ENCODE data around the gene B3GAT1.

The B3GAT1 gene

DNA sequence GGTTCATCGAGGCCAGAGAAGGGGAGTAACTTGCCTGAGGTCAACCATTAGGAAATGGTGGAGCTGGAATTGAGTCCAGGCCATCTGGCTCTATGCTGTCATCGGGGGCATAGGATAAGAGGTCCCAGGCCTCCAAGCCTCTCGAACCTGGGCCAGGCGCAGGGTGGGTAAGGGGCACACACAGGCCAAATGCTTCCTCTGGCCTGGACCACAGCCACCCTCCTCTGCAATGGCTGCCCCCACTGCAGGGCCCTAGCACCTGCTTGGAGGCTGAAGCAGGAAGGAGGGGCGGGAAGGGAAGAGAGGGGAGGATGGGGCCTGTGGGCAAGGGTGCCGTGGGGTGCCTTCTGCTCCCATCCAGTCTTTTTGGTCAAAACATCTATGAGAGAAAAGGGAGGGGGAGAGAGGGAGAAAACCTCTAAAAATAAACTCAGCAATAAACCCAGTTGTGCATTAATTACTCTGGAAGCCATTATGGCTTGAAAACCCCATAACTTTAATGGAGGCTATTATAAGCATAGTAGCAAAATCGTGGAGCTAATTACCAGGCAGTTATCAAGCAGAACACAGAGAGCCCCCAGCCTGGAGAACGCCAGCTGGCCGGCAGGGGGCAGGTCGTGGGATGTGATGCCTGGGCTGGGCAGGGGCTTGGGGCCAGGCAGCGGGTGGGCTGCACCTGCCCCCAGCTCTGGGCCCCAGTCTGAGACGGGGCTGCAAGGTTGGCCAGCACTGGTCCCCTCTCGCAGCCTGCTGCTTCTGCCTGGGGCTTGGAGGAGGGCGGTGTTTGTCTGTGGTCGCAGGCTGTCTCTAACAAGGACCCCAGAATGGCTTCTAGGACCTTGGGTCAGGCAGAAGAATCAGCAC is 21.1 kb downstream of the B3GAT1 start:
- no peak for DNase-seq

DNA sequence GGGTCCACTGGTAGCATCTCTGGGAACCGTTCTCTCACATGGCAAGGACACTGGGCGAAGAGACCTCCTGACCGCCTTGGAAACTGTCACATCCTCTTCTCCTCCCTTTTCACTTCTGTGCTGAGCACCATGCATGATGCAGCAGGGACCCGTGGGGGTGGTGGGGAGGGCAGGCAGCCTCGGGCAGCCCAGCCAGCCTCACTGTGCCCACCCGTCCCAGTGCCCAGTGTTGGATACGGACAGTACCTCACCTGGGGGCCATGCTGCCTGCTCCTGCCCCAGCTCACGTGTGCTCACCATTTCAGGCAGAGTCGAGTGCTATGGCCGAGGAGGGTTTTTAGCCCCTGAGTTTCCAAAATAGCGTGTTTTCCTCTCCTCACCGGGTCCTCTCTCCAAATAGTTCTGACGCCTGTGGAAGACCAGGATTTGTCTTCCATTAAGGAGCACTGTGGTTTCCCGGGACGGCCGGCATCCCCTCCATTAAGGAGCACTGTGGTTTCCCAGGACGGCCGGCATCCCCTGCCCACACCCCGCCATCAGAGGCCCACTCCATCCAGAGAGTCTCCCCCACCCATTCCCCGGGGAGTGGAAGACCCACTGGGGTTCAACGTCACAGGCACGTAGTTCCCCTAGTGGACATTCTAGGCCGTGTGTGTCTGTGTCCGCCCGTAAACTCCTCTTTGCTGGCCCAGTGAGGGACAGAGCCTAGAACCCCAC is 22.4 kb downstream of the B3GAT1 start:
- DNase-seq = no peak

DNA sequence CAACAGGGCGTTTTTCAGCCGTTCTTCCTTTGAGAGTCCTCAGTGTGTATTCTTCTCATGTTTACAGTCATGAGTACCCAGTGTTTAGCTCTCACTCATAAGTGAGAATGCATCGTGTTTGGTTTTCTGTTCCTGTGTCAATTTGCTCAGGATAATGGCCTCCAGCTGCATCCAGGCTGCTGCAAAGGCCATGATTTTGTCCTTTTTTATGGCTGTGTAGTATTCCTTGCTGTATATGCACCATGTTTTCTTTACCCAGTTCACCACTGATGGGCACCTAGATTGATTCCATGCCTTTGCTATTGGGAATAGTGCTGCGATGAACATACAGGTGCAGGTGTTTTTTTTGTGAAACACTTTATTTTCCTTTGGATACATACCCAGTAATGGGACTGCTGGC is 23.5 kb downstream of the B3GAT1 start:
- no peak for DNase-seq

GRCh38 chr11:134387501-134387900 is 24.5 kb downstream of the B3GAT1 start:
- DNase-seq = no peak

DNA sequence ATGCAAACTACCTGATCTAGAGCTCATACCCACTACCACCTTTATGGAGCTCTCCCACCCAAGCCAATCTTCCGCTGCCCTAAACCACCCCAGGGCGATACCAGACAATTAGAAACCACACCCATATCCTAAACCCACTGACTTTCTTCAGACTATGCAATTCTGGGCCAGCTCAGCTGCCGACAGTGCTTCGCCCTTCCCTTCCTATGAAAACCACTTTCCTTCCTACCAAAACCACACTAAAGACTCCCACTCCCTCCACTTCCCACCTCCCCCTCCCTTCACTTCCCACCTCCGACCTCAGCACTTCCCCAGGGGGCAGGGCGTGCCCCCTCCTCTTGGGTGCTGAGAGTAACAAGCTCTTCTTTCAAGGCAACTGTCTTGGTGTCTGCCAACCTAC is 25.1 kb downstream of the B3GAT1 start:
- no peak for DNase-seq

- DNase-seq = no peak
These were observed 26.1 kb downstream of the B3GAT1 start for GRCh38 chr11:134385774-134386565.

GRCh38 chr11:134385171-134385570 is 26.9 kb downstream of the B3GAT1 start:
- DNase-seq = no peak

- no peak for DNase-seq
These were observed 27.6 kb downstream of the B3GAT1 start for GRCh38 chr11:134384406-134384805.

DNA sequence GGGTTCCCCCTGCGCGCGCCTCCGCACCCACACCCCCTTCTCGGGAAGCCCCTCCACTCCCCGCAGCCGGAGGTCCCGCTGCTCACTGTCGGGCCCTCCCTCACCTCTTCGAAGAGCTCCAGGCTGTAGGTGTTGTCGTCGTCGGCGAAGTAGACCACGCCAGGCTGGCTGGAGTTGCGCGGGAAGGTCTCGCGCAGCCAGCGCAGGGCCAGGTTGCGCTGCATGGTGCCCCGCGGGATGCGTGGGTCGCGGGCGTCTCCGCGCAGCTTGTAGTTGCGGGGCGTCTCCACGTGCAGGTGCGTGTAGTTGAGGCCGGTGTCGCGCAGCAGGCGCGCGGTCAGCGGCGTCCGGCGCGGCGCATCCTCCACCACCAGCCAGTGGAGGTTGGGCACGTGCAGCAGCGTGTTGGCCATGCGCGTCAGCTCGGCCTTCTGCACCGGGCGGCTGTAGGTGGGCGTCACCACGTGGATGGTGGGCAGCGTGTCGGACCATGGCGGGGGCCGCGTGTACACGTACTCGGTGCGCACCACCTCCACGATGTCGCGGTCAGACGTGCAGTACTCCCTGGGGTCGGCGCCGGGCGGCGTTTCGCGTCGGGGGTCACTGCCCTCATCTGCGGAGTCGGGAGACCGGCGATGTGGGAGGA is 28.3 kb downstream of the B3GAT1 start:
- no peak for DNase-seq

DNA sequence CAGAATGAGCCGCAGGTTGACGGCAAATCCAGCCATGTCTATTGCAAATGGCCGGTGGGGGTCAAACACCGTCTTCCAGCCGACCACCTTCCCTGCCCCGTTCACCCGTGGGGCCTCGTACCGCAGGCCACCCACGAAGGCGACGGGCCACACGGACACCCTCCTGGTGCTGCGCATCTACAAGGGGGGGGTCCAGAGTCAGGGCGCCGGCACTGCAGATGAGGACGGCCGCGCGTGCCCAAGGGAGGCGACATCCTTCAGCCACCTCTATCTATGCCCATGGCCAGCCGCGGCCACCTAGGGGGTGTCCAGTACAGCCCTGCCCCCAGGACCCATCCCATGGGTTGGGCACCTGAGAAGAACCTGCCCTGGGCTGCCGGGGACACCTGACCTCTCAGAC is 29.2 kb downstream of the B3GAT1 start:
- no peak for DNase-seq

GRCh38 chr11:134382257-134382656 is 29.8 kb downstream of the B3GAT1 start:
- DNase-seq = no peak

GRCh38 chr11:134380785-134381184 is 31.3 kb downstream of the B3GAT1 start:
- DNase-seq = no peak

DNA sequence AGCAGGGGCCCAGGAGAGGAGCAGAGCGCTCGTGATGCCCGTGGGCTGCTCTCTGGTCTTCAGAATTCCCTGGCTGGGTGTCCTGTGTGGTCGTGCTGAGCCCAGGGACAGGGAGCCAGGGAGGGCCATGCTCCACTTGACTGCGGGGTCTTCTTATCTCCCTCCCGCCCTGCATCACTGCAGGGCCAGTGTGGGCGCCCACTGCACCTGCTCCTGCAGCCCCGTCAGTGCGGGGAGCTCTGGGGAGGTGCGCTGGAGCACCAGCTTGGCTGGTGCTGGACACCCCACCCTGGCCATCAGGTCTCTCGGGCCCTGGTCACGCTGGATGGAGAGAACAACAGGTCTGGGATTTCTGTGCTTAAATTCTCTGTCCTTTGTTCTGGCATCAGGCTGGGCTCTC is 31.8 kb downstream of the B3GAT1 start:
- DNase-seq = no peak

DNA sequence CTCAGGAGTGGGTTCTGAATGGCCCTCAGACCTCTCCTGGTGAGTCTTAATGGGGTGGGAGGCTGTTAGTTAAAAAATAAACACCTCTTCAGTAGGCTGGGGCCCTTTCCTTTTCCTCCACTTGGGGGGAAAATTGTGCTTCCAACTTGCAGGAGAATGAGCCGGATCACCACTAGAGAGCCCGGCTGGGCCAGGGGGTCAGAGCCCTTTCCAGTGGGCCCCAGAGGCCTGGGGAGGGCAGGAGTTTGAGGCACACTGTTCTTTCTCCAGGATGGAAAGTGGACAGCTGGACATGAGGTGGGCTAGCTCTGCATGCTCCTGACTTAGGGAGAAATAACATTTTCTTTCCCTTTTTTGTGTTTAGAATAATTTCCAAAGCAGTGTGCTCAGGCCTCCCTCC is 32.8 kb downstream of the B3GAT1 start:
- DNase-seq = no peak

DNA sequence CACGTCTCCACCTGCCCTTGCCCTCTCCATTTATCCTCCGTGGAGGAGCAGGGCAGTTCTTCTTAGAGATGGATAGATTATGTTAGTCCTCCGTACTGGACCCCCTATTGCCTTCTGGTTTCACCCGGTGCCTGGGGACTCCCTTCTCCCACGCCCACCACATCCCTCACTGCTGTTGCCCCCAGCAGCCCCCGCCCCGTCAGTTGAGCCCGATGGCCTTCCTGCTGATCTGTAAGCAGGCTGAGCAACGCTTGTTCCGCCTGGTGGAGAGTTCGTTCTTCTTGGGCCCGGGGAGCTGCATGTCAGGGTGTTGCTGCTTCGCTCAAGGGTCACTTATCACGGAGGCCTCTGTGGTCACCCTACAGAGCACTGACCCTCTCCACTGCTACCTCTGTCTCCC is 34.2 kb downstream of the B3GAT1 start:
- no peak for DNase-seq

DNA sequence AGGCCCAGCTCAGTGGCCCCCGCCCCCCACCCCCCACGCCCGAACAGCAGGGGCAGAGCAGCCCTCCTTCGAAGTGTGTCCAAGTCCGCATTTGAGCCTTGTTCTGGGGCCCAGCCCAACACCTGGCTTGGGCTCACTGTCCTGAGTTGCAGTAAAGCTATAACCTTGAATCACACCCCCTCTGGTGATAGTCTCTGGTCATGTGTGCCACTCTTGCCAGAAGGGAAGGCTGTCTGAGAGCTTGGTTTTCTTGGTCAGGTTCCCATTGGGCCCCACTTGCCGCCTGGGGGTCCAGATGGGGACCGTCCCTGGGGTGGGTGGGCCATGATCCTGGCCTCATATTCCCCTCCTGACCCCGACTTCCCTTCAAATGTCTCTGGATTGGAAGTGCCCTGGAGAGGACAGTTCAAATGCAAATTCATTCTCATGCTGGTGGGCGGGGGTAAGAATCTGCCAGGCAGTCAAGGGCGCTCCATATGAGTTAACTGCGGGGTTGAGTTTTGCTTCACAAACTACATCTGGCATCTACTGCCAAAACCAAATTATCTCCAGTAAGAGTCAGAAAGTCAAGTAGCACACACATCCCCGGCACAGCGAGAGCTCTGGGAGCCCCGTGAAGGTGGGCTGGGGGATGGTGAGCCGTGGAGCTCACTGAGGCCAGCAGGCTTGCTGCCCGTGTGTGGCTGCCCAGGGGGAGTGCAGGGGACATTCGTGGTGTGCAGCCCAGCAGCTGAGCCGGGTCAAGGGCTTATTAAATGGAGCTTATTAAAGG is 35.7 kb downstream of the B3GAT1 start:
- DNase-seq = no peak

GRCh38 chr11:134374891-134375550 is 37.0 kb downstream of the B3GAT1 start:
- no peak for DNase-seq

GRCh38 chr11:134374171-134374570 is 37.9 kb downstream of the B3GAT1 start:
- DNase-seq = no peak

GRCh38 chr11:134373591-134374052 is 38.4 kb downstream of the B3GAT1 start:
- no peak for DNase-seq

DNA sequence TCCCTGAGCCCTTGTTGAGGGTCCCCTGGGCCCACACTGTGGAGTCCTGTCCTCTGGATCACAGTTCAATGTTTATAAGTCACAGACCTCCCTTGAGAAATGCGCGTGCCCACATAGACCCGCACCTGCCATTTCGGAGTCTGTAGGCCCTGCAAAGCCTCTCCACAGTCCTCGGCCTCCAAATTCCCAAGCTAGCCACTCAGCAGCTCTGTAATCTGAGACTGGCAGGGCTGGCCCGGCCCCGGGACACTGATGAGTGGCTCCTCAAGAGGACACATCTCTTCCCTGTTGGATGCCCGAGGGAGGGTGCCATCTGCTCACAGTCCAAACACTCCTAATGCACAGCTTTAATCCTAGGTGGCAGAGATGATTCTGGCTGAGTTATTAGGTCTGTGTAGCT is 39.1 kb downstream of the B3GAT1 start:
- no peak for DNase-seq

- no peak for DNase-seq
These were observed 39.5 kb downstream of the B3GAT1 start for GRCh38 chr11:134372536-134372935.
